ENCODE data around the gene ABCA10.

The ABCA10 gene

GRCh38 chr17:69265873-69266272 lies 37.2 kb upstream of the ABCA10 start:
- TF ChIP-seq, protein P1, sequence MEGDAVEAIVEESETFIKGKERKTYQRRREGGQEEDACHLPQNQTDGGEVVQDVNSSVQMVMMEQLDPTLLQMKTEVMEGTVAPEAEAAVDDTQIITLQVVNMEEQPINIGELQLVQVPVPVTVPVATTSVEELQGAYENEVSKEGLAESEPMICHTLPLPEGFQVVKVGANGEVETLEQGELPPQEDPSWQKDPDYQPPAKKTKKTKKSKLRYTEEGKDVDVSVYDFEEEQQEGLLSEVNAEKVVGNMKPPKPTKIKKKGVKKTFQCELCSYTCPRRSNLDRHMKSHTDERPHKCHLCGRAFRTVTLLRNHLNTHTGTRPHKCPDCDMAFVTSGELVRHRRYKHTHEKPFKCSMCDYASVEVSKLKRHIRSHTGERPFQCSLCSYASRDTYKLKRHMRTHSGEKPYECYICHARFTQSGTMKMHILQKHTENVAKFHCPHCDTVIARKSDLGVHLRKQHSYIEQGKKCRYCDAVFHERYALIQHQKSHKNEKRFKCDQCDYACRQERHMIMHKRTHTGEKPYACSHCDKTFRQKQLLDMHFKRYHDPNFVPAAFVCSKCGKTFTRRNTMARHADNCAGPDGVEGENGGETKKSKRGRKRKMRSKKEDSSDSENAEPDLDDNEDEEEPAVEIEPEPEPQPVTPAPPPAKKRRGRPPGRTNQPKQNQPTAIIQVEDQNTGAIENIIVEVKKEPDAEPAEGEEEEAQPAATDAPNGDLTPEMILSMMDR (IDR thresholded peaks at IDR 0.05; ENCODE audit: extremely low read depth, insufficient read depth, missing control alignments): no peak
- DNase-seq (ENCODE audit: low spot score): no peak
- in situ Hi-C loops (cut with MboI; ENCODE audit: low pct_unique_long_range_greater_than_20kb, low sequenced_read_pairs, unreplicated experiment): no loop called here

DNA sequence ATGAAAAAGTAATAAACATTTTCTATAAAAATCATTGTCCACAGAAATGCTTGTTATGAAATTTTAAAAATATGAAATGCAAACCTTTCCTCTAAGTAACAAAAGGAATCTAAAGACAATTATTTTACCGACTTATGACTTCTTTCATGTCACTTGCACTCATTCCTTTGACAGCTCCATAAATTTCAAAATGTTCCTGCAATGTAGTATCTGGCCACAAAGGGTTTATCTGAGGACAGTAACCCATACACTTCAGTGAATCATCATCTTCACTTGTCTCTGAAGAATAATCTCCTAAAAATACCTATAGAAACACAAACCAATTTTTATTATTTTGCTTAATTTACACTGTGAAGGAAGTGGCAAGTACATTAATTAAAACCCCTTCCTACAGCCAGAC lies 25.6 kb upstream of the ABCA10 start:
- TF ChIP-seq, protein P1 (IDR thresholded peaks at IDR 0.05; ENCODE audit: extremely low read depth, insufficient read depth, missing control alignments): no peak

DNA sequence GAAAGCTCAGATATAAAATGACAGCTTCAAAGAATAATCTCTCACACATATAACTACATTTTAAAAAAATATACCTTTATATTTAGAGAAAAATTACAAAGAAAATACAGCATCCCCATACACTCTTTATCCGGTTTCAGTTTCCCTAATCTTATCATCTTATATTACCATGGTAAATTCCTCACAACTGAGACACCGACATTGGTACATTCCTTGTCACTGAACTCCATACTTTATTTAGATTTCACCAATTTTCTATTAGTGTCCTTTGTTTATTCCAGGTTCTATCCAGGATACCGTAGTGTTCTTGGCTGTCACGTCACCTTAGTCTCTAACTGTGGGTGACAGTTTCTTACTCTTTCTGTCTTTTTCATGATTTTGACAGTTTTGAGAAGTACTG lies 22.0 kb upstream of the ABCA10 start:
- in situ Hi-C loops (cut with MboI; ENCODE audit: low pct_unique_long_range_greater_than_20kb, low sequenced_read_pairs, unreplicated experiment): no loop called here
- TF ChIP-seq, protein P1 (IDR thresholded peaks at IDR 0.05; ENCODE audit: extremely low read depth, insufficient read depth, missing control alignments): no peak
- DNase-seq (ENCODE audit: low spot score): no peak

More for the DNA sequence above, 25.6 kb upstream of the ABCA10 start:
- in situ Hi-C loops (cut with MboI; ENCODE audit: low pct_unique_long_range_greater_than_20kb, low sequenced_read_pairs, unreplicated experiment): no loop called here
- no peak for DNase-seq (ENCODE audit: low spot score)

GRCh38 chr17:69246726-69247375 lies 18.2 kb upstream of the ABCA10 start:
- TF ChIP-seq, protein P1 (IDR thresholded peaks at IDR 0.05; ENCODE audit: extremely low read depth, insufficient read depth, missing control alignments): peak; percentile 48
- in situ Hi-C loops (cut with MboI; ENCODE audit: low pct_unique_long_range_greater_than_20kb, low sequenced_read_pairs, unreplicated experiment): loop anchor here (25.0 kb wide), 2 partner anchors 335 to 710 kb away; no protein-coding TSS in a partner anchor
- peak; percentile 17 for DNase-seq (ENCODE audit: low spot score)

GRCh38 chr17:69246202-69246601 lies 17.6 kb upstream of the ABCA10 start:
- no peak for DNase-seq (ENCODE audit: low spot score)
- TF ChIP-seq, protein P1 (IDR thresholded peaks at IDR 0.05; ENCODE audit: extremely low read depth, insufficient read depth, missing control alignments): no peak
- in situ Hi-C loops (cut with MboI; ENCODE audit: low pct_unique_long_range_greater_than_20kb, low sequenced_read_pairs, unreplicated experiment): loop anchor here (25.0 kb wide), 2 partner anchors 334 to 709 kb away; no protein-coding TSS in a partner anchor

GRCh38 chr17:69245617-69246016 lies 17.0 kb upstream of the ABCA10 start:
- peak; percentile 13 for DNase-seq (ENCODE audit: low spot score)
- TF ChIP-seq, protein P1 (IDR thresholded peaks at IDR 0.05; ENCODE audit: extremely low read depth, insufficient read depth, missing control alignments): no peak
- in situ Hi-C loops (cut with MboI; ENCODE audit: low pct_unique_long_range_greater_than_20kb, low sequenced_read_pairs, unreplicated experiment): loop anchor here (25.0 kb wide), 2 partner anchors 333 to 708 kb away; no protein-coding TSS in a partner anchor
